Hematopoietic multipotent progenitor cell treated with erythropoietin and hydrocortisone succinate and interleukin-3 and kit ligand, for 15 days (in vitro differentiated cells): ENCODE measurements around the gene BRD3.

Experiments used
- DNase-seq: peaks from one replicate; pipeline ENCODE4 v3.0.0-alpha.2; 2015; ENCODE audit warnings: low spot score

The BRD3 gene

DNA sequence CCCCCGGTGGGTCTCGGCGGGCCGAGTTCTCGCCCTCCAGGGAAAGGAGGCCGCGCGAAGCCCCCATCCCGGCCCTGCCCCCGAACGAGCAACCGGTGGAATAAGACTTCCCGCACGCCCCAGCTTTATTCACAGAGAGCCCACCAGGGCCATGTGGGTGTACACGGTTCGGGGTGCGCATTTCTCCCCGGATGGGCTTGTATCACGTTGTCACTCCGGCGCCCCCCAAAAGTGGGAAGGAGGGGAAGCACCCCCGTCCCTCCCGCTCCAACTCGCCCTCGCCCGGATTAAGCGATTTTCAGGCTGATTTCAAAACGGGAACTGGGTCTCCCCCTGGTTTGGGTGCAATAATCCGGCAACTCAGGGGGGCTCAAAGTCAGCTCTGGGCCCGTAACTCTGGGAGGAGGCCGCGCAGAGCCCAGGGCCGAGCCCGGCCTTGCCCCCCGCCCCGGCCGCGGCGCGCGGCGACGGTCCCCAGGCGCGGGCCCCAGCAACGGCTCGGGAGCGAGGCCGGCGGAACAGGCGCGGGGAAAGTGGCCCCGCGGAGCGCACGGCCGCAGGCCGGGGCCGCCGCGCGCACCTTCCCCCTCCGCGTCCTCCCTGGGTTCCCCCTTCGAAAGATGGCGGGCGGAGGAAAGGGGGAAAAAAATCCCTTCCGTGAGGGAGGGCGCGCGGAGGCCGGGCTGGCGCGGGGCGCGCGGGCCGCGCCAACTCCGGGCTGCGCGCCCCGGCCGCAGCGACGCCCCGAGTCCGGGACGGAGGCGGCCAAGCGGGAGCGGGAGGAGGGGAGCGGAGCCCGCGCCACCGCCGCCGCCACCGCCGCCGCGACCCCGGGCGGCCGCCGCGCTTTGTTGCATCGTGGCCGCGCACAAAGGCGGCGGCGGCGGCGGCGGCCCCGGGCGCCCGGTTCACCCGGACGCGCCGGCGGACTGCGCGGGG is 644 bp downstream of the BRD3 start:
- peak; percentile 10 for DNase-seq

DNA sequence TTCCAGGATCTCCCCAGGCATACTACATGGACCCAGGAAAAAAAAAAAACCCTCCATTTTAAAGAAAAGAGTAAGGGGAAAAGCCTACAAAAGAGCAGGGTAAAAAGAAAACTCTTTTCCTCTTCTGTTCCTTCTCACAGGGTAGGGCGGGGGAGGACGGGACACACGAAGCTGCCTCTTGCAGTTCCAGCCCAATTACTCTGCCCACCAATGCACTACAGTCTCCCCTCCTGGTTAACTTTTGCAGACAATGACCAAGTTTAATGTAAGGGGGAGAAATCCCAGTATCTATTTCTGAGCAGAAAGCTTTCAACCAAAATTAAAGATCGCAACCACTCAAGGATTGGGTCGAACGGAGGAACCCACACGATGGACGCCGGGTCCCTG is 1.3 kb downstream of the BRD3 start:
- DNase-seq, result peak; percentile 19

DNA sequence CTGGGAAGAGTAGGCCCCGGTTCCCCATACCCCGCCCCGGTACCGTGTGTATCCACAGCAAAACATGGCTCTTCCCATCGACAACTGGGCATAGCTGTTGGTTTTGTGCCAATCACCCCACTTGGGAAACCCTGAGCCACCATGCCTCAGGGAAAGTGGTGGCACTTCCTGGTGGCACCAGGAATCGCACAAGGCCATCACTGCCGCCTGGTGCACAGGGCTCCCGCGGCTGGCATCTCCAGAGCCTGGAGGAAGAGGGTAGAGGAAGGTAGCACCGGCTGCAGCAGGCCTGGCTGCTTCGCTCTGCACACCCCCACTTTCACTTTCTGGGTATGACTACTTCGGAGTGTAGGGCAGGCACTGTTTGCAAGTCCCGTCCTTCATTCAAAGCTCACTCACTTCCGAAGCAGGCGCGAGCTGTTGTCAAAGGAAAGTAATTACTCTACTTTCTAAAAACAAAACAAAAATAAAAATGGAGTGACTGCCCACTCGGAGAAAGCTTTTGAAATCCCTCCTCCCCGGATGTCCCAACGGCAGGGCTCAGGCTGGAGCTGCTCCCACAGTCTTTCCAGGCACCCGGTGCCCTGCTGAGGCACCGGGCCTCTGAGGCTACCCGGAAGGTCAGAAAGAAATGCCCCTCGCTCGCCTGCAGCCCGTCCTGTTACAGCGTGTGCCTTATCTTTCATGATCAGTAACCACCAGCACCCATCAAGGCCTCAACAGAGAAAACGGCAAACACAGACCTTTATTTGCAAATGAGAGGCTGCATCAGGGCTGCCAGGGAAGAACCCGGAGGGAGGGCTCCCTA is 2.0 kb downstream of the BRD3 start:
- DNase-seq, result peak; percentile 44

DNA sequence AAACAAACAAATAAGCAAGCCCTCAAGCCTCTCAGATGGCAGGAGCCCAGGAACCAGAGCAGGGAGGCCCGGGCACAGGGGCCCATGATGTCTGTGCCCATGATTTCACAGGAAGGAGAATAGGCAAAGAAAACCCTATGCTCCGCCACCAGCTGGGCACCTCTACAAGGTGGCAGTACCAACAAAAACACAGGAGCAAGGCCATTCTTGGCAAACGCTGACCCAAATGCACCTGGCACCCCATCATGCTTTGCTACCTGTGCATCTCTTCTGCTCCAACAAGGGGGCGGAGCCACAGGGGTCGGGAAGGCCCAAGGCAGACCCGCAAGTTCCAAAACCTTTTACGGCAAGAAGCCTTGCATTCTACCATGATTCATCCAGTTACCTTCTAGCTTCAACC is 3.1 kb downstream of the BRD3 start:
- no peak for DNase-seq

DNA sequence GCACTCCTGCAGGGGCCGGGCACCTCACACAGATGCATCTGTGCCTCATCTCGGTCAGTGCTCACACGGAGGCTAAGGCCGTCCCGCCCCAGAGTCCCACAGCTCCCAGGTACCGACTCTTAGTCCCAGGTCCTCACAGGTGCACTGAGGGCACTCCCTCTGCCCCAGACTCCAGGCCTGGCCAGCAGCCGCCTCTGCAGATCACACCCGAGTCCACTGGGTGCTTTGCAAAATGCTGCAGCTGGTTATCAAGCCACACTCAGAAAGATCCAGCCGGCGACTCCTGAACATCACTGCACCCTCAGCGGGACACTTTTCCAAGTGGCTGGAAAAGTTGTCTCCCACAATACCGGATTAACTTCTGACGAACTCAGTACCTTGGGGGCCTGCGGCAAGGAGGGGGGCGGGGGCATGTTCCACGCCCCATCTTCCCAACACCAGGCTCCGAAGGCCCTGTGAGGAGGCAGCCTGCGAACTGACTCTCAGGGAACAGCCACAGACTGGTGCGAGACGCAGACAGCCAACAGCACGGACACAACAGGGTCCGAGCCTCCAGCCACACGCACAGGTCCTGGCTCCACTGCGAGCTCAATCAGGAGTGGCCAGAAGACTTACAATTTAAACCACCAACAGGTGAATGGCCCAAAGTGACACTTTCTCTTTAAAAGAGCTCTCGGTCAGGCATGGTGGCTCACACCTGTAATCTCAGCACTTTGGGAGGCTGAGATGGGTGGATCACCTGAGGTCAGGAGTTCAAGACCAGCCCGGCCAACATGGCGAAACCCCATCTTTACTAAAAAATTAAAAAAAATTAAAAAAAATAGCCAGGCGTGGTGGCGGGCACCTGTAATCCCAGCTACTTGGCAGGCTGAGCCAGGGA is 4.0 kb downstream of the BRD3 start:
- DNase-seq, result no peak

- no peak for DNase-seq
Measured at GRCh38 chr9:134063088-134063570, 4.7 kb downstream of the BRD3 start.

DNA sequence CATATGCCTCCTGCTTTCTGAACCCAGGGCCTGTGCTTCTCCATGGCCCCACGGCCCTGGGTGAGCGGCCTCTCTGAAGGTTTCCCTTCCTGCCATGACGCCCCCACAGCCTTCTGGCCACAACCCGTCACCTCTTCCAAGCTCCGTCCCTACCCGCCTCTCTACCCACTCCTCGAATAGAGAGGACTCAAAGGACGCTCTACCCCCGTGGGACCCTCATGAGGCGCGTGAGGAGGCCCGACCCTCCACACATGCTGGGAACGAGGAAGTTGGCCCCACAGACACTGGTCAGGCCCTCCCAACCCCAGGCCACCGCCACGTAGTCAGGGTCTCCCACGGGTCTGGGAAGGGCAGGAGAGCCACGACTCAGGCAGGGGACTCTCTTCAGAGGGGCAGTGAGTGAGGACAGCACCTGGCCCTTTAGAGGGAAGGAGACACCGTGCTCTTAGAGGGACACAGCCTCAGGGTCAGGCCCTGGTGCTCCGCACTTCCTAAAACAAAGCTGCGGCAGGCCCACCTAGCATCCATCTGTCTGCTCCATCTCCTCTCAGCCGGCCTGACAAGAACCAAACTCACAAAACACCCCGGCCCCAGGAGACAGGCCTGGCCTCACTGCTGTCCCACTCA is 5.3 kb downstream of the BRD3 start:
- no peak for DNase-seq

GRCh38 chr9:134061688-134062371 is 6.0 kb downstream of the BRD3 start:
- DNase-seq, result no peak

GRCh38 chr9:134061019-134061687 is 6.7 kb downstream of the BRD3 start:
- DNase-seq, result no peak

DNA sequence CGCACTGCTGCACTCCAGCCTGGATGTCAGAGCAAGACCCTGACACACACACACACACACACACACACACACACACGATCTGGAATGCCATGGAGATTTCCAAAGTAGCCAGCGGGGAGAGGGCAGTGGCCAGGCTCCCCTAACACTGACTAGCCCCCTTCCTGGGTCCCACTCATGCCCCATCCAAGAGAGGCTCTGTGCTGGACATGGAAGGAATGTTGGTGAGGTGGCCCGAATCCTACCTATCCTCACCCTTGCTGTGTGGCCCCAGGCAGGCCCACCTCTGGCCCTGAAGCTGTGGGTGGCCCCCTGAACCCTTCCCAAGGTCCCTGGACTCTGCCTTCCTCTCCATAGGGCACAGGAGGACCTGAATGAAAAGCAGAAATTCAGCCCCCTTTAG is 7.3 kb downstream of the BRD3 start:
- no peak for DNase-seq

DNA sequence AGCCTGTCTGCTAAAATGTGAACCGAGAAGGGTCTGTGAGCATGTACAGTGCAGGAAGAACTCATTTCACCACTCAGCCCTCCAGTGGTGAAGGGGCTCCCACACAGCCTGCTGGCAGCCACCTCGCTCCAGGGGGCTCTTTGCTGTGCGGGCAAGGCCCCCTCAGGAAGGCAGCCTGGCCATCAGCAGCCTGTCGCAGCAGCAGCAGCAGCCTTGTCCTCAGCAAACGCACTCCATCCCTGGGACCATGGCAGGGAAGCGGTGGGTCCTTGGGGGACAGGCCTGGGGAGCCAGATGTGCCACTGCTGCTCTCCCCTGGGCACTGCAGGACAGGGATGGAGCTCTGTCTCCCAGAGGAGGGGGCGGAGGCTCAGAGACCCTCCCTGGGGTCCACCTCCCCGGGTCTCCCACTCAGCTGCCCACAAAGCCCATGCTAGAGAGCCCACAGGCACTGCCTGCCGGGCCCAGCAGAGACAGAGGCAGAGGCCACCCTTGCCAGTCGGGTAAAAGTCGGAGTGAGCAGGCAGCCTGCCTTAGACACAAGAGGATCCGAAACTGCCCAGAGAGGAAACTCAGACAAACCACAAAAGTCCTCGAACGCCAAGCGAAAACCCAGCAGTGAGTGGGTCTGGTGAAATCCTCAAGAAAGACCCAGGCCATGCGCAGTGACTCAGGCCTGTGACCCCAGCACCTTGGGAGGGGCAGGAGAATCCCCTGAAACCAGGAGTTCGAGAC is 8.0 kb downstream of the BRD3 start:
- no peak for DNase-seq

GRCh38 chr9:134059188-134059641 is 8.6 kb downstream of the BRD3 start:
- no peak for DNase-seq

- DNase-seq, result no peak
Measured at GRCh38 chr9:134058716-134059115, 9.1 kb downstream of the BRD3 start.

GRCh38 chr9:134057751-134058701 is 9.8 kb downstream of the BRD3 start:
- DNase-seq, result no peak

GRCh38 chr9:134057307-134057657 is 10.5 kb downstream of the BRD3 start:
- DNase-seq, result no peak

GRCh38 chr9:134056483-134057306 is 11.1 kb downstream of the BRD3 start:
- DNase-seq, result no peak

- peak; percentile 37 for DNase-seq
Measured at GRCh38 chr9:134055981-134056461, 11.8 kb downstream of the BRD3 start.
